ENCODE results near the gene SPATA19.
A peak's percentile ranks its signal among the peaks of the same experiment; 100 is the strongest.

SPATA19 gene

GRCh38 chr11:133845413-133845812 is at the start of gene SPATA19:
Gene SPATA19 (minus strand): TSS chr11:133845513. CDS start chr11:133845446, 67 bp downstream.
- DNase-seq = no peak

GRCh38 chr11:133895061-133895479 is 49.8 kb upstream of the SPATA19 start:
- DNase-seq = no peak

- DNase-seq = no peak
These were observed 48.1 kb upstream of the SPATA19 start for GRCh38 chr11:133893381-133893780.

- DNase-seq = no peak
These were observed 47.5 kb upstream of the SPATA19 start for GRCh38 chr11:133892584-133893380.

GRCh38 chr11:133892126-133892525 is 46.8 kb upstream of the SPATA19 start:
- no peak for DNase-seq

- no peak for DNase-seq
These were observed 44.6 kb upstream of the SPATA19 start for GRCh38 chr11:133889893-133890292.

GRCh38 chr11:133889188-133889587 is 43.9 kb upstream of the SPATA19 start:
- DNase-seq = no peak

GRCh38 chr11:133887692-133888332 is 42.5 kb upstream of the SPATA19 start:
- no peak for DNase-seq

GRCh38 chr11:133886029-133886428 is 40.7 kb upstream of the SPATA19 start:
- no peak for DNase-seq

GRCh38 chr11:133872160-133872559 is 26.8 kb upstream of the SPATA19 start:
- DNase-seq = no peak

- no peak for DNase-seq
These were observed 22.1 kb upstream of the SPATA19 start for GRCh38 chr11:133867456-133867855.

- no peak for DNase-seq
These were observed 20.2 kb upstream of the SPATA19 start for GRCh38 chr11:133865466-133865865.

- DNase-seq = no peak
These were observed 19.4 kb upstream of the SPATA19 start for GRCh38 chr11:133864756-133865155.

- DNase-seq = no peak
These were observed 14.8 kb upstream of the SPATA19 start for GRCh38 chr11:133860151-133860550.

- DNase-seq = peak in 1 of 14 donors; percentile 35
These were observed 9.1 kb upstream of the SPATA19 start for GRCh38 chr11:133854330-133854960.

- DNase-seq = no peak
These were observed 1.1 kb downstream of the SPATA19 start for GRCh38 chr11:133844217-133844616.

GRCh38 chr11:133843454-133843987 is 1.8 kb downstream of the SPATA19 start:
- DNase-seq = no peak

GRCh38 chr11:133842730-133843129 is 2.6 kb downstream of the SPATA19 start:
- no peak for DNase-seq

- DNase-seq = no peak
These were observed 3.3 kb downstream of the SPATA19 start for GRCh38 chr11:133842053-133842452.

- DNase-seq = no peak
These were observed 3.9 kb downstream of the SPATA19 start for GRCh38 chr11:133841279-133842043.

GRCh38 chr11:133840479-133840941 is 4.8 kb downstream of the SPATA19 start:
- DNase-seq = peak in 1 of 14 donors; percentile 9
